HepG2 (cell line): ENCODE data around the gene RNF126. TPM values are rescaled to one million over a fixed set of nuclear protein-coding genes. Genes with fewer than 3 reads are reported as not detected.
A peak's percentile ranks its signal among the peaks of the same experiment; 100 is the strongest.

Experiments
- GABPB1 ChIP-seq: IDR thresholded peaks from 2 replicates; pipeline ENCODE4 v1.6.1; 2016; ENCODE audit warnings: mild to moderate bottlenecking, missing genetic modification reagents, moderate library complexity, missing compliant biosample characterization
- GZF1 ChIP-seq: sonication (generic); formaldehyde crosslinking; IDR thresholded peaks from 2 replicates; pipeline ENCODE4 v1.5.1; 2020; ENCODE audit warnings: mild to moderate bottlenecking, missing genetic modification reagents
- ISL2 ChIP-seq: sonication (generic); formaldehyde crosslinking; IDR thresholded peaks from 2 replicates; pipeline ENCODE4 v1.5.0; 2020; ENCODE audit warnings: missing genetic modification reagents
- KAT7 ChIP-seq: IDR thresholded peaks from 2 replicates; pipeline ENCODE4 v1.6.1; 2018; ENCODE audit warnings: borderline replicate concordance, missing compliant biosample characterization
- KDM3A ChIP-seq: IDR thresholded peaks from 2 replicates; pipeline ENCODE4 v1.6.1; 2018; ENCODE audit warnings: low read depth, missing compliant biosample characterization
- MBNL3 ChIP-seq: fragments of 250-450 bp; sonication (Bioruptor Pico); conservative IDR thresholded peaks from 2 replicates; pipeline ENCODE4 v1.8.0; 2022; ENCODE audit warnings: mild to moderate bottlenecking, inconsistent platforms
- MLLT10 ChIP-seq: sonication (generic); formaldehyde crosslinking; IDR thresholded peaks from 2 replicates; pipeline ENCODE4 v1.4.0; 2020; ENCODE audit warnings: missing genetic modification reagents
- MXD4 ChIP-seq: IDR thresholded peaks from 2 replicates; pipeline ENCODE4 v1.6.1; 2016; ENCODE audit warnings: mild to moderate bottlenecking, missing biosample characterization, missing genetic modification reagents
- NCOA5 ChIP-seq: sonication (generic); formaldehyde crosslinking; IDR thresholded peaks from 2 replicates; pipeline ENCODE4 v1.4.0; 2020; ENCODE audit warnings: missing genetic modification reagents
- NR3C1 ChIP-seq: sonication (generic); formaldehyde crosslinking; IDR thresholded peaks from 2 replicates; pipeline ENCODE4 v1.4.0; 2020; ENCODE audit warnings: missing genetic modification reagents
- PAXIP1 ChIP-seq: sonication (generic); formaldehyde crosslinking; conservative IDR thresholded peaks from 2 replicates; pipeline ENCODE4 v1.4.0; 2020; ENCODE audit warnings: mild to moderate bottlenecking, missing genetic modification reagents, moderate library complexity
- REL ChIP-seq: sonication (generic); formaldehyde crosslinking; conservative IDR thresholded peaks from 2 replicates; pipeline ENCODE4 v1.8.0; 2022; ENCODE audit warnings: mild to moderate bottlenecking, missing genetic modification reagents, moderate library complexity
- RFX1 ChIP-seq: fragments of 450-650 bp; IDR thresholded peaks from 2 replicates; pipeline ENCODE4 v1.6.1; 2017
- SP5 ChIP-seq: IDR thresholded peaks from 2 replicates; pipeline ENCODE4 v1.6.1; 2016; ENCODE audit warnings: low read depth, borderline replicate concordance
- SRF ChIP-seq: IDR thresholded peaks from 2 replicates; pipeline ENCODE4 v1.6.1; 2011; ENCODE audit warnings: mild to moderate bottlenecking, low read depth, low read length, moderate library complexity
- TBP ChIP-seq: sonication (generic); formaldehyde crosslinking; IDR thresholded peaks from 2 replicates; pipeline ENCODE4 v1.5.0; 2020; ENCODE audit warnings: missing genetic modification reagents
- TCF7 ChIP-seq: sonication (generic); IDR thresholded peaks from 2 replicates; pipeline ENCODE4 v1.6.1; 2016; ENCODE audit warnings: antibody characterized with exemption, low read depth
- ZFX ChIP-seq: sonication (generic); formaldehyde crosslinking; IDR thresholded peaks from 2 replicates; pipeline ENCODE4 v1.4.0; 2020; ENCODE audit warnings: mild to moderate bottlenecking, low read depth, missing genetic modification reagents, moderate library complexity
- ZNF17 ChIP-seq: sonication (generic); formaldehyde crosslinking; IDR thresholded peaks from 2 replicates; pipeline ENCODE4 v1.5.0; 2020; ENCODE audit warnings: mild to moderate bottlenecking, missing genetic modification reagents
- ZNF350 ChIP-seq: sonication (generic); formaldehyde crosslinking; IDR thresholded peaks from 2 replicates; pipeline ENCODE4 v1.4.0; 2020; ENCODE audit warnings: mild to moderate bottlenecking, low read depth, missing genetic modification reagents, borderline replicate concordance
- ZNF512B ChIP-seq: sonication (generic); formaldehyde crosslinking; IDR thresholded peaks from 2 replicates; pipeline ENCODE4 v1.5.1; 2020; ENCODE audit warnings: missing genetic modification reagents, mild to moderate bottlenecking, borderline replicate concordance
- ZNF547 ChIP-seq: sonication (generic); formaldehyde crosslinking; IDR thresholded peaks from 2 replicates; pipeline ENCODE4 v1.5.1; 2020; ENCODE audit warnings: mild to moderate bottlenecking, missing genetic modification reagents
- ZSCAN21 ChIP-seq: sonication (generic); formaldehyde crosslinking; IDR thresholded peaks from 2 replicates; pipeline ENCODE4 v1.8.0; 2022; ENCODE audit warnings: mild to moderate bottlenecking, missing genetic modification reagents, moderate library complexity, borderline replicate concordance
- ZSCAN5A ChIP-seq: sonication (generic); formaldehyde crosslinking; IDR thresholded peaks from 2 replicates; pipeline ENCODE4 v1.8.0; 2022; ENCODE audit warnings: mild to moderate bottlenecking, missing genetic modification reagents, borderline replicate concordance
- polyA plus RNA-seq, 8 experiments: library from polyadenylated mRNA; depleted of rRNA in 3 of 8; stranded (reverse) in 7 of 8; unstranded in 1 of 8; fragments of >200 nt; fragmentation: Illumina TruSeq in 4 of 8; extraction: Trizol in 4 of 8; gene quantifications; 2 replicates each; pipeline versions ENCODE4 v1.2.1 to v1.2.3, GENCODE V29; 2011 to 2016; ENCODE audit warnings: low read depth in 4 of 8, missing spikeins in 1 of 8, mixed read lengths in 1 of 8; ENCODE audit not compliant: insufficient read depth in 1 of 8
- total RNA-seq, 5 experiments: library from RNA; depleted of rRNA; stranded (reverse); fragments of >200 nt; fragmentation: Illumina TruSeq; extraction: Trizol; gene quantifications; 2 replicates each; pipeline ENCODE4 v1.2.3, GENCODE V29; 2016; ENCODE audit warnings: low read depth in 1 of 5

RNF126 gene
- total and polyA plus RNA-seq, 2 of the 13 experiments (the other 11 are each of a cell fraction or from before 2014, with no cell fraction given): 23.2 to 34.0 TPM

GRCh38 chr19:633068-633785 is 29.8 kb downstream of the RNF126 start, which contains the start of gene POLRMT (continued):
- TF ChIP-seq MBNL3 (CRISPR knock-in tag) (no peak), TBP (CRISPR knock-in tag) (no peak), ZSCAN5A (CRISPR knock-in tag) (no peak), ZFX (CRISPR knock-in tag) (peak; percentile 54; the same call in 1 of the 2 replicates), KAT7 (0 out of 2 replicates have a peak, but pooled peaks have one; percentile 2), ZNF547 (CRISPR knock-in tag) (no peak), ZSCAN21 (CRISPR knock-in tag) (peak; percentile 60; the same call in 1 of the 2 replicates), RFX1 (peak; percentile 98), KDM3A (CRISPR knock-in tag) (peak; percentile 40; the same call in 1 of the 2 replicates), PAXIP1 (CRISPR knock-in tag) (no peak), ZNF17 (CRISPR knock-in tag) (no peak), NR3C1 (CRISPR knock-in tag) (no peak), SP5 (CRISPR knock-in tag) (no peak), GABPB1 (CRISPR knock-in tag) (peak; percentile 98), MXD4 (0 out of 2 replicates have a peak, but pooled peaks have one; percentile 47), ZNF512B (CRISPR knock-in tag) (no peak), GZF1 (0 out of 2 replicates have a peak, but pooled peaks have one; percentile 36), NCOA5 (no peak), ISL2 (CRISPR knock-in tag) (peak; percentile 69), SRF (no peak), ZNF350 (peak; percentile 68; the same call in 1 of the 2 replicates), MLLT10 (CRISPR knock-in tag) (no peak), TCF7 (no peak), REL (CRISPR knock-in tag) (no peak)
